ENCODE data around the gene ABTB1.
"Not testable (repeated sequence)": the region's sequence is repeated elsewhere in the genome, so short reads cannot be mapped to it uniquely, and the experiment has no call there.

ABTB1 gene

GRCh38 chr3:127673191-127674100, 694 bp downstream of the ABTB1 start:
- peak; percentile 71 for DNase-seq (ENCODE audit: low read depth)

GRCh38 chr3:127674101-127674721, 1.5 kb downstream of the ABTB1 start:
- DNase-seq (ENCODE audit: low read depth), result no peak

GRCh38 chr3:127674790-127675189, 2.0 kb downstream of the ABTB1 start:
- DNase-seq (ENCODE audit: low read depth), result no peak

GRCh38 chr3:127675651-127676391, 3.1 kb downstream of the ABTB1 start:
- no peak for DNase-seq (ENCODE audit: low read depth)

GRCh38 chr3:127676456-127676855, 3.7 kb downstream of the ABTB1 start:
- no peak for DNase-seq (ENCODE audit: low read depth)

GRCh38 chr3:127676921-127677351, 4.2 kb downstream of the ABTB1 start:
- no peak for DNase-seq (ENCODE audit: low read depth)

- no peak for DNase-seq (ENCODE audit: low read depth)
These were observed 5.0 kb downstream of the ABTB1 start for GRCh38 chr3:127677541-127678314.

- no peak for DNase-seq (ENCODE audit: low read depth)
These were observed 5.5 kb downstream of the ABTB1 start for GRCh38 chr3:127678315-127678599.

GRCh38 chr3:127678611-127679533, 6.1 kb downstream of the ABTB1 start:
- DNase-seq (ENCODE audit: low read depth), result no peak

- no peak for DNase-seq (ENCODE audit: low read depth)
These were observed 6.9 kb downstream of the ABTB1 start for GRCh38 chr3:127679534-127680145.

GRCh38 chr3:127680146-127680661, 7.5 kb downstream of the ABTB1 start:
- DNase-seq (ENCODE audit: low read depth), result no peak

GRCh38 chr3:127680798-127681221, 8.1 kb downstream of the ABTB1 start:
- DNase-seq (ENCODE audit: low read depth), result no peak

- DNase-seq (ENCODE audit: low read depth), result not testable (repeated sequence)
These were observed 9.4 kb downstream of the ABTB1 start for GRCh38 chr3:127682175-127682554.

GRCh38 chr3:127682561-127682960, 9.8 kb downstream of the ABTB1 start:
- DNase-seq (ENCODE audit: low read depth), result no peak

- no peak for DNase-seq (ENCODE audit: low read depth)
These were observed 12.3 kb downstream of the ABTB1 start for GRCh38 chr3:127684871-127685707.

GRCh38 chr3:127685708-127686511, 13.2 kb downstream of the ABTB1 start:
- no peak for DNase-seq (ENCODE audit: low read depth)

- no peak for DNase-seq (ENCODE audit: low read depth)
These were observed 13.8 kb downstream of the ABTB1 start for GRCh38 chr3:127686512-127686894.

GRCh38 chr3:127687228-127687737, 14.5 kb downstream of the ABTB1 start:
- no peak for DNase-seq (ENCODE audit: low read depth)
